ENCODE measurements around the gene TOX2. TPM values are rescaled to one million over a fixed set of nuclear protein-coding genes. Genes with fewer than 3 reads are reported as not detected.

TOX2 gene
- total RNA-seq, 2 experiments from 2014 or later = 1.8 to 1.9 TPM

DNA sequence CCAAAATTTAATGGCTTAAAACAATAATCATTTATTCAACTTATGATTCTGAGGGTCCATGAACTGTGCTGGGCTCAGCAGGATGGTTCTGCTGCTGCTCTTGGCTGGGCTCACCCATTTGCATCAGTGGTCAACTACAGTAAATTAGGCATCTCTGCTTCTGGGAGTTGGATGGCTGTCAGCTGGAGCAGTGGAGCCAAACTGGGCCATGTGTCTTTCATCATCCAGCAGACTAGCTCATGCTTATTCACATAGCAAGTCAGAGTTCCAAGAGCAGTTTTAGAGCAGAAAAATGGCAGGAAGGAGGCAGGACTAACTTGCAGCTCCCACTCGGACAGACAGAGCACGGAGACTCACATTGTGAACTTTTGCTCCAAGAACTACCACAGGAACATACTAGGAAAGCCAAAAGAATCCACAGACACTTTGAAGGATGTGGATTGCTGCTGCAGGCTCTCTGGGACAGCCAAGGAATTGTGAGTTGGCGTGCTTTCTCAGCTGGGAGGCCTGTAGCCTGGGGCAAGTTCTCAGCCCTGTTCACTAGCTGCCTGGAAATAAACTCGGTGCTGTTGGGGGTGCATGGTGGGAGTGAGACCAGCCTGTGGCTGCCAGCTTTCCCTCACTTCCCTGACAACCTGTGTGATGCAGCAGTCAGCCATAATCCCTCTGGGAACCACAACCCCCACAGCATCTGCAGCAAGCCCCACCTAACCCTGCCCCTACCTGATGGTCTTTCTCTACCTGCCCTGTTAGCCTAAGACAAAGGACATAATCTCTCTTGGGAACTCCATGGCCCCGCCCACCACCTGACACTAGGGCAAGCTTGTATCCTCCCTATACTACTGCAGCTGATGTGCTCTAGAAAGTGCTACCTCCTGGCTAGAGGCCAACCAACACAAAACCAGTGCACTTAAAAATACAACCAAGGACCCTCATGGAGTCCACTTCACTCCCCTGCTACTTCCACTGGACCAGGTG lies 143.3 kb downstream of the TOX2 start:
- DNase-seq (no peak), ATAC-seq (no peak)
- Mint-ChIP-seq H3K27ac (no peak overlapping the region), H3K4me1 (peaks cover 2% of the 10 kb centered on the region), H3K9me3 (ENCODE audit: low read depth) (peaks cover 8% of the 10 kb centered on the region), H3K27me3 (peaks cover 70% of the 10 kb centered on the region), H3K4me3 (no peak overlapping the region), H3K36me3 (peaks cover 11% of the 10 kb centered on the region)
- CTCF ChIA-PET = interaction anchor here (1.0 to 5.8 kb wide), 5 partner anchors 10 to 308 kb away, joined by 3 to 43 read pairs (median 4); no protein-coding TSS in a partner anchor

DNA sequence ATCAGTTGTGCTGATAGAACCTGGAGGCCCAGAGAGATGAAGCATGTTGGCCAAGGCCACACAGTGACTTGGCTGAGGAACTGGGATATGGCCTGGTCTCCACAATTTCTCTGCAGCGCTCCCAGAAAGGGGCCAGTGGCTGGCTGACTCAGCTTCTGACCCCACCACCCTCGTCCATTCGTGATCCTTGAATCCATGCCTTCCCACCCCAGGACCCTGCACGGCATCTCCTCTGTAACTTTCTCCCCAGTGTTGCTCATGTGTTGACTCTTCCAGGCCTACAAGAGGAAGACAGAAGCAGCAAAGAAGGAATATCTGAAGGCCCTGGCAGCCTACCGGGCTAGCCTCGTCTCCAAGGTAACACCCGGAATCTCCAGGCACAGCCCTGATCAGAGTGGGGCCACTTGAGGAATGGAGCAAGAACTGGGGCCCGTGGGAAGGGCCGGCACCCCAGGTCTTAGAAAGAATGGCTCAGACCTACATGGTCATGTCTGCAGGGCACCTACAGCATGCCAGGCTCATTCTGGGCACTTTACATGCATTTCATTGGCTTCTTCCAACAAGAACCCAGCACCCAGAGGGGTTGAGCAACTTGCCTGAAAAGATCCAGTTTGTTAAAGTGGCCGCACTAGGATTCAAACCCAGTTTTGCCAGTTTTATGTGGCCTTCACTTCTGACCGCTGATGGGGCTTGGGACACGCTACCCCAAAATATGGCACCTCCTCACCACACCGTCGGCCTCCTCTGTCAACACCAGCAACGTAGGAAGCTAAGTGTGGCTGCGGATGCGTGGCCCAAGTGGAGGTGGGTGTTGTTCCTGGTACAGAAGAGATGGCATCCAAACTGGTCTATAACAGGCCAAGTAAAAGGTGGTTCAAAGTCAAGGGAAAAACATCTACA lies 150.1 kb downstream of the TOX2 start:
- ATAC-seq (no peak), DNase-seq (no peak)
- Mint-ChIP-seq H3K4me3 (no peak overlapping the region), H3K4me1 (peaks cover 23% of the 10 kb centered on the region), H3K9me3 (ENCODE audit: low read depth) (peaks cover 5% of the 10 kb centered on the region), H3K27me3 (peaks cover 57% of the 10 kb centered on the region), H3K36me3 (peaks cover 6% of the 10 kb centered on the region), H3K27ac (no peak overlapping the region)
- CTCF ChIA-PET = interaction anchor here (0.6 kb wide), 1 partner anchor 225 kb away, joined by 3 read pairs; no protein-coding TSS in a partner anchor

- Mint-ChIP-seq H3K27ac (no peak overlapping the region), H3K4me3 (no peak overlapping the region), H3K9me3 (ENCODE audit: low read depth) (peaks cover 4% of the 10 kb centered on the region), H3K27me3 (peaks cover 47% of the 10 kb centered on the region), H3K36me3 (peaks cover 3% of the 10 kb centered on the region), H3K4me1 (peaks cover 32% of the 10 kb centered on the region)
- CTCF ChIA-PET = interaction anchor here (0.6 kb wide), 1 partner anchor 226 kb away, joined by 3 read pairs; no protein-coding TSS in a partner anchor
- DNase-seq = no peak
- no peak for ATAC-seq
These were observed 151.0 kb downstream of the TOX2 start for GRCh38 chr20:44065401-44066340.

- no peaks in the 10 kb centered on the region for H3K9me3 Mint-ChIP-seq (ENCODE audit: low read depth)
These were observed 152.3 kb downstream of the TOX2 start for GRCh38 chr20:44066645-44067606.

GRCh38 chr20:44067650-44068081 lies 153.0 kb downstream of the TOX2 start:
- H3K4me3 Mint-ChIP-seq = no peak overlapping the region
- peak overlapping the region; percentile 52 for H3K27ac Mint-ChIP-seq
- H3K9me3 Mint-ChIP-seq (ENCODE audit: low read depth) = no peaks in the 10 kb centered on the region
- peaks cover 39% of the 10 kb centered on the region for H3K27me3 Mint-ChIP-seq
- no peaks in the 10 kb centered on the region for H3K36me3 Mint-ChIP-seq
- DNase-seq = no peak
- peaks cover 33% of the 10 kb centered on the region for H3K4me1 Mint-ChIP-seq
- CTCF ChIA-PET = interaction anchor here (1.3 to 5.6 kb wide), 2 partner anchors 13 to 318 kb away, joined by 3 to 40 read pairs; no protein-coding TSS in a partner anchor
- ATAC-seq = no peak

More at GRCh38 chr20:44066645-44067606, 152.3 kb downstream of the TOX2 start:
- Mint-ChIP-seq H3K4me1 (peaks cover 33% of the 10 kb centered on the region), H3K4me3 (no peak overlapping the region), H3K27ac (peak overlapping the region; percentile 52), H3K27me3 (peaks cover 40% of the 10 kb centered on the region), H3K36me3 (no peaks in the 10 kb centered on the region)
- no peak for ATAC-seq
- peak; percentile 37 for DNase-seq
- CTCF ChIA-PET = interaction anchor here (1.3 to 5.6 kb wide), 2 partner anchors 14 to 317 kb away, joined by 3 to 40 read pairs; no protein-coding TSS in a partner anchor

- peaks cover 34% of the 10 kb centered on the region for H3K27me3 Mint-ChIP-seq
- no peaks in the 10 kb centered on the region for H3K9me3 Mint-ChIP-seq (ENCODE audit: low read depth)
- peak; percentile 20 for ATAC-seq
- peak; percentile 42 for DNase-seq
- no peaks in the 10 kb centered on the region for H3K36me3 Mint-ChIP-seq
- CTCF ChIA-PET = interaction anchor here (1.2 to 5.6 kb wide), 7 partner anchors 10 to 319 kb away, joined by 3 to 40 read pairs (median 3); no protein-coding TSS in a partner anchor
- H3K27ac Mint-ChIP-seq = peak overlapping the region; percentile 91
- H3K4me3 Mint-ChIP-seq = peak overlapping the region; percentile 56
- H3K4me1 Mint-ChIP-seq = peaks cover 33% of the 10 kb centered on the region
These were observed 153.9 kb downstream of the TOX2 start for GRCh38 chr20:44068316-44069201.

- ATAC-seq (peak; percentile 74), DNase-seq (peak; percentile 90)
- H3K4me1 Mint-ChIP-seq = peaks cover 37% of the 10 kb centered on the region
- H3K36me3 Mint-ChIP-seq = no peaks in the 10 kb centered on the region
- H3K27me3 Mint-ChIP-seq = peaks cover 36% of the 10 kb centered on the region
- H3K9me3 Mint-ChIP-seq (ENCODE audit: low read depth) = no peaks in the 10 kb centered on the region
- CTCF ChIA-PET = interaction anchor here (0.7 to 5.6 kb wide), 8 partner anchors 9 to 320 kb away, joined by 3 to 40 read pairs (median 4); no protein-coding TSS in a partner anchor
- peak overlapping the region; percentile 56 for H3K4me3 Mint-ChIP-seq
- H3K27ac Mint-ChIP-seq = peak overlapping the region; percentile 91
These were observed 154.8 kb downstream of the TOX2 start for GRCh38 chr20:44069203-44070011.

DNA sequence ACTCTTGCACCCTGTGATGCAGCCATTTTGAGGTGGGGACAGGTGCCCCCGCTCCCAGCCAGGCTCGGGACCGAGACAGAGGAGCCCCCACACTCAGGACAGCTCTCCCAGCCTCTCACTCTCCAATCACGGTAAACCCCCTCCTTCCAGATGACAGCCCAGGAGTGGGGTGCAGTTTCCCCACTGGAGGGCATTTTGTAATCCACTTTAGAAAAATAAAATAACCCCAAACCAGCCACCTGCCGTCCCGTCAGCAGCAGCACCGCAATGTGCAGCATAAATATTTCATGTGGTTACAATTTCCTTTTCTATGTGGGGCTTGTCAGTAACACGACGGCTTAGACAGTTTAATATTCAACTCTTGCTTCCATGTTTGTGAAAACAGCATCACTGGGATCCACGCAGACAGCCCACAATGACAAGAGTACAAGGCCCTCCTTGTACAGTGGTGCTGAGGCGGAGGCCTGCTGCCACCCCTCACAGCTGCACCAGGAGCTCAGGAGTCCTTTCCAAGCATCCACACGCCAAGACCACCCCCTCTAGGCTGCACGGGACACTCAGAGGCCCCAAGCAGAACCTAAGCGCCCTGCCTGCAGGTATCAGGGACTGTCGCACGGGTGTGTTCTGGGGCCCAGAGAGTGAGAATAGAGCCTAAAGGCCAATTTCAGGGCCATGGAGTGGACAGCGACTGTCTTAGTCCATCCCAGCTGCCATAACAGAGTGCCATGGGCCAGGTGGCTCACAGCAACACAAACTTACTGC lies 155.7 kb downstream of the TOX2 start:
- peak; percentile 55 for DNase-seq
- H3K27me3 Mint-ChIP-seq = peaks cover 46% of the 10 kb centered on the region
- CTCF ChIA-PET = interaction anchor here (1.0 to 5.6 kb wide), 7 partner anchors 9 to 321 kb away, joined by 3 to 40 read pairs (median 4); no protein-coding TSS in a partner anchor
- peak overlapping the region; percentile 56 for H3K4me3 Mint-ChIP-seq
- H3K36me3 Mint-ChIP-seq = no peaks in the 10 kb centered on the region
- peaks cover 44% of the 10 kb centered on the region for H3K4me1 Mint-ChIP-seq
- ATAC-seq = peak; percentile 17
- H3K9me3 Mint-ChIP-seq (ENCODE audit: low read depth) = no peaks in the 10 kb centered on the region
- H3K27ac Mint-ChIP-seq = peak overlapping the region; percentile 91

DNA sequence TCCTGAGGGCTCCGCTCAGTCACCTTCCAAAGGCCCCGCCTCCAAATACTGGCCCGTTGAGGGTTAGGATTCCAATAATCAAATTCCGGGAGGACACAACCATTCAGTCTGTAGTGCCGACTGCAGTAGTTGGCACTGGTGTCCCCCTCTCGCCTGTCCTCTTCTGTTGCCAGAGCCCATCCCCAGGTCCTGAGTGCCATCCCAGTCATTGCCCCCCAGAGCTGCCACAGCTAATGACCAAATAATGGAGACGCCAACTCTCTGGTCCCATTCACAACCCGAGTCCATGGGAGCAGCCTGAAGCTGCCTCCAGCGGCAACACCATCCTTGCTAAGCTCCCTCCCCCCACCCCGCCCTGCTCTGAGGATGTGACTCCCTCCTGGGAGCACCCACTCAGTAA lies 156.4 kb downstream of the TOX2 start:
- H3K27ac Mint-ChIP-seq = no peak overlapping the region
- H3K27me3 Mint-ChIP-seq = peaks cover 51% of the 10 kb centered on the region
- H3K9me3 Mint-ChIP-seq (ENCODE audit: low read depth) = no peaks in the 10 kb centered on the region
- CTCF ChIA-PET = interaction anchor here (5.6 kb wide), 1 partner anchor 321 kb away, joined by 40 read pairs; no protein-coding TSS in a partner anchor
- DNase-seq (no peak), ATAC-seq (no peak)
- no peak overlapping the region for H3K4me3 Mint-ChIP-seq
- no peaks in the 10 kb centered on the region for H3K36me3 Mint-ChIP-seq
- H3K4me1 Mint-ChIP-seq = peaks cover 44% of the 10 kb centered on the region
